HepG2 (cell line): ENCODE results near the gene SCFD2. TPM values are rescaled to one million over a fixed set of nuclear protein-coding genes. Genes with fewer than 3 reads are reported as not detected.
A peak's percentile ranks its signal among the peaks of the same experiment; 100 is the strongest.

Experiments used
- CHD4 ChIP-seq: fragments of 200-600 bp; sonication (generic); IDR thresholded peaks from 2 replicates; pipeline ENCODE4 v1.7.0; 2017; ENCODE audit warnings: mild to moderate bottlenecking, low read length, borderline replicate concordance
- ELF4 ChIP-seq: sonication (generic); formaldehyde crosslinking; IDR thresholded peaks from 2 replicates; pipeline ENCODE4 v1.5.0; 2020; ENCODE audit warnings: missing genetic modification reagents, mild to moderate bottlenecking, moderate library complexity, borderline replicate concordance
- KAT7 ChIP-seq: IDR thresholded peaks from 2 replicates; pipeline ENCODE4 v1.6.1; 2018; ENCODE audit warnings: borderline replicate concordance, missing compliant biosample characterization
- KDM2A ChIP-seq: sonication (generic); formaldehyde crosslinking; IDR thresholded peaks from 2 replicates; pipeline ENCODE4 v1.4.0; 2020; ENCODE audit warnings: low read depth, missing genetic modification reagents, borderline replicate concordance
- KDM5B ChIP-seq: sonication (generic); formaldehyde crosslinking; IDR thresholded peaks from 2 replicates; pipeline ENCODE4 v1.4.0; 2020; ENCODE audit warnings: missing genetic modification reagents, mild to moderate bottlenecking, borderline replicate concordance
- PHF21A ChIP-seq: sonication (generic); formaldehyde crosslinking; IDR thresholded peaks from 2 replicates; pipeline ENCODE4 v1.5.0; 2020; ENCODE audit warnings: mild to moderate bottlenecking, missing genetic modification reagents
- RCOR2 ChIP-seq: IDR thresholded peaks from 2 replicates; pipeline ENCODE4 v1.6.1; 2016; ENCODE audit warnings: missing biosample characterization, missing genetic modification reagents
- RFX1 ChIP-seq: fragments of 450-650 bp; IDR thresholded peaks from 2 replicates; pipeline ENCODE4 v1.6.1; 2017
- SAFB2 ChIP-seq: sonication (generic); formaldehyde crosslinking; IDR thresholded peaks from 2 replicates; pipeline ENCODE4 v1.5.1; 2020; ENCODE audit warnings: missing genetic modification reagents, low read depth, mild to moderate bottlenecking, borderline replicate concordance
- SMAD1 ChIP-seq: sonication (generic); formaldehyde crosslinking; IDR thresholded peaks from 2 replicates; pipeline ENCODE4 v1.4.0; 2020; ENCODE audit warnings: missing genetic modification reagents, low read depth, mild to moderate bottlenecking, borderline replicate concordance
- SRSF1 ChIP-seq: fragments of 200-400 bp; formaldehyde crosslinking; optimal IDR thresholded peaks from 2 replicates; pipeline ENCODE3; 2017; ENCODE audit warnings: mild to moderate bottlenecking, low read depth, low read length, moderate library complexity
- TARDBP ChIP-seq: sonication (generic); formaldehyde crosslinking; IDR thresholded peaks from 2 replicates; pipeline ENCODE4 v1.8.0; 2022; ENCODE audit warnings: mild to moderate bottlenecking, missing genetic modification reagents
- ZFAT ChIP-seq: sonication (generic); formaldehyde crosslinking; conservative IDR thresholded peaks from 2 replicates; pipeline ENCODE4 v1.8.1; 2023; ENCODE audit warnings: missing genetic modification reagents, inconsistent platforms
- ZMAT3 ChIP-seq: sonication (generic); formaldehyde crosslinking; conservative IDR thresholded peaks from 2 replicates; pipeline ENCODE4 v1.7.0; 2021; ENCODE audit warnings: missing genetic modification reagents
- ZNF143 ChIP-seq: sonication (generic); formaldehyde crosslinking; IDR thresholded peaks from 2 replicates; pipeline ENCODE4 v1.4.0; 2020; ENCODE audit warnings: missing genetic modification reagents
- ZNF224 ChIP-seq: sonication (generic); formaldehyde crosslinking; IDR thresholded peaks from 2 replicates; pipeline ENCODE4 v1.5.0; 2020; ENCODE audit warnings: mild to moderate bottlenecking, missing genetic modification reagents
- ZNF235 ChIP-seq: sonication (generic); formaldehyde crosslinking; IDR thresholded peaks from 2 replicates; pipeline ENCODE4 v1.8.1; 2023; ENCODE audit warnings: mild to moderate bottlenecking, missing genetic modification reagents, borderline replicate concordance
- ZNF256 ChIP-seq: sonication (generic); formaldehyde crosslinking; conservative IDR thresholded peaks from 2 replicates; pipeline ENCODE4 v1.4.0; 2020; ENCODE audit warnings: missing genetic modification reagents
- ZNF264 ChIP-seq: sonication (generic); formaldehyde crosslinking; IDR thresholded peaks from 2 replicates; pipeline ENCODE4 v1.4.0; 2020; ENCODE audit warnings: missing genetic modification reagents
- ZNF558 ChIP-seq: sonication (generic); formaldehyde crosslinking; IDR thresholded peaks from 2 replicates; pipeline ENCODE4 v1.9.0; 2022; ENCODE audit warnings: mild to moderate bottlenecking, missing genetic modification reagents, borderline replicate concordance
- ZNF607 ChIP-seq: sonication (generic); formaldehyde crosslinking; IDR thresholded peaks from 2 replicates; pipeline ENCODE4 v1.5.1; 2020; ENCODE audit warnings: missing genetic modification reagents, mild to moderate bottlenecking, borderline replicate concordance
- ZNF644 ChIP-seq: IDR thresholded peaks from 2 replicates; pipeline ENCODE4 v1.6.1; 2016; ENCODE audit warnings: low read depth
- ZNF761 ChIP-seq: sonication (generic); formaldehyde crosslinking; conservative IDR thresholded peaks from 2 replicates; pipeline ENCODE4 v1.4.0; 2020; ENCODE audit warnings: mild to moderate bottlenecking, missing genetic modification reagents
- ZNF768 ChIP-seq: sonication (generic); formaldehyde crosslinking; IDR thresholded peaks from 2 replicates; pipeline ENCODE4 v1.4.0; 2020; ENCODE audit warnings: missing genetic modification reagents
- ZNF841 ChIP-seq: sonication (generic); formaldehyde crosslinking; IDR thresholded peaks from 2 replicates; pipeline ENCODE4 v1.8.1; 2023; ENCODE audit warnings: missing genetic modification reagents, borderline replicate concordance
- ZSCAN25 ChIP-seq: sonication (generic); formaldehyde crosslinking; IDR thresholded peaks from 2 replicates; pipeline ENCODE4 v1.8.0; 2022; ENCODE audit warnings: mild to moderate bottlenecking, missing genetic modification reagents
- ZSCAN9 ChIP-seq: IDR thresholded peaks from 2 replicates; pipeline ENCODE4 v1.6.1; 2016; ENCODE audit warnings: borderline replicate concordance
- polyA plus RNA-seq, 8 experiments: library from polyadenylated mRNA; depleted of rRNA in 3 of 8; stranded (reverse) in 7 of 8; unstranded in 1 of 8; fragments of >200 nt; fragmentation: Illumina TruSeq in 4 of 8; extraction: Trizol in 4 of 8; gene quantifications; 2 replicates each; pipeline versions ENCODE4 v1.2.1 to v1.2.3, GENCODE V29; 2011 to 2016; ENCODE audit warnings: low read depth in 4 of 8, missing spikeins in 1 of 8, mixed read lengths in 1 of 8; ENCODE audit not compliant: insufficient read depth in 1 of 8
- total RNA-seq, 5 experiments: library from RNA; depleted of rRNA; stranded (reverse); fragments of >200 nt; fragmentation: Illumina TruSeq; extraction: Trizol; gene quantifications; 2 replicates each; pipeline ENCODE4 v1.2.3, GENCODE V29; 2016; ENCODE audit warnings: low read depth in 1 of 5
- TF ChIP-seq, protein P1 (sequence below): sonication (generic); formaldehyde crosslinking; IDR thresholded peaks from 2 replicates; pipeline ENCODE4 v1.8.1; 2023; ENCODE audit warnings: mild to moderate bottlenecking, missing genetic modification reagents
- TF ChIP-seq, protein P2 (sequence below): IDR thresholded peaks from 2 replicates; pipeline ENCODE4 v1.6.1; 2016; ENCODE audit warnings: low read depth, borderline replicate concordance
- TF ChIP-seq, protein P3 (sequence below): sonication (generic); formaldehyde crosslinking; IDR thresholded peaks from 2 replicates; pipeline ENCODE4 v1.4.0; 2020; ENCODE audit warnings: missing genetic modification reagents, borderline replicate concordance

SCFD2 gene
- total and polyA plus RNA-seq, 2 of the 13 experiments (the other 11 are each of a cell fraction or from before 2014, with no cell fraction given), result 4.6 to 15.6 TPM

DNA sequence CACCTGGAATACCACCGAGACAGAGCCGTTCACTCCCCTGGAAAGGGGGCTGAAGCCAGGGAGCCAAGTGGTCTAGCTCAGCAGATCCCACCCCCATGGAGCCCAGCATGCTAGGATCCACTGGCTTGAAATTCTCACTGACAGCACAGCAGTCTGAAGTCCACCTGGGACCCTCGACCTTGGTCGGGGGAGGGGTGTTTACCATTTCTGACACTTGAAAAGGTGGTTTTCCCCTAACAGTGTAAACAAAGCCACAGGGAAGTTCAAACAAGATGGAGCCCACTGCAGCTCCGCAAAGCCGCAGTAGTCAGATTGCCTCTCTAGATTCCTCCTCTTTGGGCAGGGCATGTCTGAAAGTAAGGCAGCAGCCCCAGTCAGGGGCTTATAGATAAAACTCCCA, 260.5 kb downstream of the SCFD2 start (continued):
- TF ChIP-seq ZNF235 (CRISPR knock-in tag) (peak; percentile 36; the same call in 1 of the 2 replicates), KAT7 (CRISPR knock-in tag) (peak; percentile 73; the same call in 1 of the 2 replicates), SMAD1 (CRISPR knock-in tag) (no peak), KDM2A (CRISPR knock-in tag) (no peak), ZNF256 (CRISPR knock-in tag) (no peak), ZNF761 (CRISPR knock-in tag) (no peak), ZNF558 (CRISPR knock-in tag) (no peak), ZNF224 (CRISPR knock-in tag) (peak; percentile 74; the same call in 1 of the 2 replicates), ZNF768 (CRISPR knock-in tag) (no peak), ZNF644 (CRISPR knock-in tag) (peak; percentile 71), ZFAT (no peak), ZNF841 (CRISPR knock-in tag) (no peak), PHF21A (CRISPR knock-in tag) (peak; percentile 38; the same call in 1 of the 2 replicates), ZMAT3 (CRISPR knock-in tag) (0 out of 2 replicates have a peak, but pooled peaks have one; percentile 51), KDM5B (peak; percentile 27; the same call in 1 of the 2 replicates), ZNF607 (CRISPR knock-in tag) (peak; percentile 37; the same call in 1 of the 2 replicates), SAFB2 (CRISPR knock-in tag) (no peak), ZNF264 (CRISPR knock-in tag) (no peak; the same call in 1 of the 2 replicates), RCOR2 (CRISPR knock-in tag) (peak; percentile 70), ZSCAN9 (peak; percentile 54; the same call in 1 of the 2 replicates), TARDBP (CRISPR knock-in tag) (peak; percentile 62; the same call in 1 of the 2 replicates), ELF4 (CRISPR knock-in tag) (0 out of 2 replicates have a peak, but pooled peaks have one; percentile 60), ZSCAN25 (CRISPR knock-in tag) (0 out of 2 replicates have a peak, but pooled peaks have one; percentile 18), CHD4 (no peak), ZNF143 (no peak), SRSF1 (no peak), RFX1 (no peak)
- TF ChIP-seq, protein P1, sequence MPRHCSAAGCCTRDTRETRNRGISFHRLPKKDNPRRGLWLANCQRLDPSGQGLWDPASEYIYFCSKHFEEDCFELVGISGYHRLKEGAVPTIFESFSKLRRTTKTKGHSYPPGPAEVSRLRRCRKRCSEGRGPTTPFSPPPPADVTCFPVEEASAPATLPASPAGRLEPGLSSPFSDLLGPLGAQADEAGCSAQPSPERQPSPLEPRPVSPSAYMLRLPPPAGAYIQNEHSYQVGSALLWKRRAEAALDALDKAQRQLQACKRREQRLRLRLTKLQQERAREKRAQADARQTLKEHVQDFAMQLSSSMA (CRISPR knock-in tag), result peak; percentile 71; the same call in 1 of the 2 replicates
- TF ChIP-seq, protein P2, sequence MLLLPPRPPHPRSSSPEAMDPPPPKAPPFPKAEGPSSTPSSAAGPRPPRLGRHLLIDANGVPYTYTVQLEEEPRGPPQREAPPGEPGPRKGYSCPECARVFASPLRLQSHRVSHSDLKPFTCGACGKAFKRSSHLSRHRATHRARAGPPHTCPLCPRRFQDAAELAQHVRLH (CRISPR knock-in tag), result 0 out of 2 replicates have a peak, but pooled peaks have one; percentile 21
- TF ChIP-seq, protein P3, sequence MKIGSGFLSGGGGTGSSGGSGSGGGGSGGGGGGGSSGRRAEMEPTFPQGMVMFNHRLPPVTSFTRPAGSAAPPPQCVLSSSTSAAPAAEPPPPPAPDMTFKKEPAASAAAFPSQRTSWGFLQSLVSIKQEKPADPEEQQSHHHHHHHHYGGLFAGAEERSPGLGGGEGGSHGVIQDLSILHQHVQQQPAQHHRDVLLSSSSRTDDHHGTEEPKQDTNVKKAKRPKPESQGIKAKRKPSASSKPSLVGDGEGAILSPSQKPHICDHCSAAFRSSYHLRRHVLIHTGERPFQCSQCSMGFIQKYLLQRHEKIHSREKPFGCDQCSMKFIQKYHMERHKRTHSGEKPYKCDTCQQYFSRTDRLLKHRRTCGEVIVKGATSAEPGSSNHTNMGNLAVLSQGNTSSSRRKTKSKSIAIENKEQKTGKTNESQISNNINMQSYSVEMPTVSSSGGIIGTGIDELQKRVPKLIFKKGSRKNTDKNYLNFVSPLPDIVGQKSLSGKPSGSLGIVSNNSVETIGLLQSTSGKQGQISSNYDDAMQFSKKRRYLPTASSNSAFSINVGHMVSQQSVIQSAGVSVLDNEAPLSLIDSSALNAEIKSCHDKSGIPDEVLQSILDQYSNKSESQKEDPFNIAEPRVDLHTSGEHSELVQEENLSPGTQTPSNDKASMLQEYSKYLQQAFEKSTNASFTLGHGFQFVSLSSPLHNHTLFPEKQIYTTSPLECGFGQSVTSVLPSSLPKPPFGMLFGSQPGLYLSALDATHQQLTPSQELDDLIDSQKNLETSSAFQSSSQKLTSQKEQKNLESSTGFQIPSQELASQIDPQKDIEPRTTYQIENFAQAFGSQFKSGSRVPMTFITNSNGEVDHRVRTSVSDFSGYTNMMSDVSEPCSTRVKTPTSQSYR (CRISPR knock-in tag), result peak; percentile 96
